Activated CD4-positive, alpha-beta memory T cell treated with anti-CD3 and anti-CD28 coated beads for 36 hours (primary cell): ENCODE measurements around the gene SH3RF3. TPM values are rescaled to one million over a fixed set of nuclear protein-coding genes. Genes with fewer than 3 reads are reported as not detected.

Experiments
- CTCF ChIA-PET: fragments of 350-600 bp; sonication (Branson Sonifier 250); formaldehyde crosslinking; loops from one replicate; lab custom pipeline; 2021; ENCODE audit warnings: antibody characterized with exemption, inconsistent platforms; lab: Charles Lee
- POLR2A ChIA-PET: fragments of 350-600 bp; sonication (Branson Sonifier 250); formaldehyde crosslinking; loops from one replicate; lab custom pipeline; 2021; ENCODE audit warnings: antibody characterized with exemption; lab: Charles Lee
- DNase-seq: peaks from one replicate; pipeline ENCODE4 v3.0.0-alpha.2; 2020
- H3K27ac Mint-ChIP-seq: one replicate; pipeline ENCODE4 v1.8.0; 2021; ENCODE audit warnings: mixed read lengths
- H3K27me3 Mint-ChIP-seq: one replicate; pipeline ENCODE4 v1.8.0; 2021; ENCODE audit warnings: mixed read lengths
- H3K36me3 Mint-ChIP-seq: one replicate; pipeline ENCODE4 v1.8.0; 2021; ENCODE audit warnings: mixed read lengths
- H3K4me1 Mint-ChIP-seq: one replicate; pipeline ENCODE4 v1.8.0; 2021; ENCODE audit warnings: low read depth, mixed read lengths
- H3K4me3 Mint-ChIP-seq: one replicate; pipeline ENCODE4 v1.8.0; 2021; ENCODE audit warnings: mild to moderate bottlenecking, mixed read lengths
- H3K9me3 Mint-ChIP-seq: one replicate; pipeline ENCODE4 v1.8.0; 2021; ENCODE audit warnings: mixed read lengths
- intact Hi-C: fragments of 100-400 bp; cut with micrococcal nuclease; formaldehyde crosslinking; loops from one replicate; pipeline ENCODE4 v1.15.1; 2023
- total RNA-seq, 2 experiments: library from RNA; stranded (reverse); gene quantifications; one replicate each; pipeline ENCODE4 v1.2.3, GENCODE V29; 2021

The SH3RF3 gene
- total RNA-seq, 2 experiments from 2014 or later: 0.33 to 0.34 TPM

GRCh38 chr2:109132626-109133025 lies 3.6 kb downstream of the SH3RF3 start:
- POLR2A ChIA-PET: no interaction called here

GRCh38 chr2:109133746-109134145 lies 4.7 kb downstream of the SH3RF3 start:
- no peak for DNase-seq
- ChIA-PET CTCF (no interaction called here), POLR2A (no interaction called here)
- H3K4me1 Mint-ChIP-seq: peaks cover 5% of the 10 kb centered on the region
- H3K36me3 Mint-ChIP-seq: no peaks in the 10 kb centered on the region
- no peak overlapping the region for H3K4me3 Mint-ChIP-seq
- no peak overlapping the region for H3K27ac Mint-ChIP-seq
- peaks cover 35% of the 10 kb centered on the region for H3K27me3 Mint-ChIP-seq
- H3K9me3 Mint-ChIP-seq: no peaks in the 10 kb centered on the region
- intact Hi-C loops: no loop called here

More at GRCh38 chr2:109132626-109133025, 3.6 kb downstream of the SH3RF3 start:
- intact Hi-C loops: no loop called here
- Mint-ChIP-seq H3K36me3 (no peaks in the 10 kb centered on the region), H3K9me3 (no peaks in the 10 kb centered on the region), H3K27ac (no peak overlapping the region), H3K27me3 (peaks cover 32% of the 10 kb centered on the region), H3K4me1 (peaks cover 8% of the 10 kb centered on the region), H3K4me3 (no peak overlapping the region)
- DNase-seq: no peak
- CTCF ChIA-PET: interaction anchor here (0.9 kb wide), 1 partner anchor 378 kb away, joined by 3 read pairs; no protein-coding TSS in a partner anchor

- Mint-ChIP-seq H3K27me3 (peaks cover 40% of the 10 kb centered on the region), H3K27ac (no peak overlapping the region)
- intact Hi-C loops: no loop called here
Observed at GRCh38 chr2:109134741-109135358, 5.8 kb downstream of the SH3RF3 start.

GRCh38 chr2:109135359-109136197 lies 6.6 kb downstream of the SH3RF3 start:
- H3K9me3 Mint-ChIP-seq: no peaks in the 10 kb centered on the region
- H3K27me3 Mint-ChIP-seq: peaks cover 38% of the 10 kb centered on the region
- ChIA-PET CTCF (no interaction called here), POLR2A (no interaction called here)
- H3K27ac Mint-ChIP-seq: no peak overlapping the region
- no peak for DNase-seq
- no peak overlapping the region for H3K4me3 Mint-ChIP-seq
- H3K36me3 Mint-ChIP-seq: no peaks in the 10 kb centered on the region
- intact Hi-C loops: no loop called here
- H3K4me1 Mint-ChIP-seq: peaks cover 3% of the 10 kb centered on the region

More at GRCh38 chr2:109134741-109135358, 5.8 kb downstream of the SH3RF3 start:
- Mint-ChIP-seq H3K36me3 (no peaks in the 10 kb centered on the region), H3K4me3 (no peak overlapping the region), H3K9me3 (no peaks in the 10 kb centered on the region), H3K4me1 (peaks cover 5% of the 10 kb centered on the region)
- ChIA-PET POLR2A (no interaction called here), CTCF (no interaction called here)
- no peak for DNase-seq

GRCh38 chr2:109136542-109136941 lies 7.5 kb downstream of the SH3RF3 start:
- ChIA-PET POLR2A (no interaction called here), CTCF (no interaction called here)
- H3K27ac Mint-ChIP-seq: no peak overlapping the region
- H3K4me3 Mint-ChIP-seq: no peak overlapping the region
- peaks cover 39% of the 10 kb centered on the region for H3K27me3 Mint-ChIP-seq
- H3K9me3 Mint-ChIP-seq: no peaks in the 10 kb centered on the region
- no peak for DNase-seq
- peaks cover 3% of the 10 kb centered on the region for H3K4me1 Mint-ChIP-seq
- intact Hi-C loops: no loop called here
- H3K36me3 Mint-ChIP-seq: no peaks in the 10 kb centered on the region

- Mint-ChIP-seq H3K27ac (no peak overlapping the region), H3K4me1 (peaks cover 5% of the 10 kb centered on the region), H3K27me3 (peaks cover 40% of the 10 kb centered on the region), H3K36me3 (no peaks in the 10 kb centered on the region), H3K4me3 (no peak overlapping the region), H3K9me3 (no peaks in the 10 kb centered on the region)
- CTCF ChIA-PET: no interaction called here
- DNase-seq: no peak
- POLR2A ChIA-PET: no interaction called here
- intact Hi-C loops: no loop called here
Observed at GRCh38 chr2:109137616-109138015, 8.6 kb downstream of the SH3RF3 start.

GRCh38 chr2:109138449-109138848 lies 9.4 kb downstream of the SH3RF3 start:
- H3K4me1 Mint-ChIP-seq: peaks cover 11% of the 10 kb centered on the region
- POLR2A ChIA-PET: no interaction called here

GRCh38 chr2:109139002-109139401 lies 10.0 kb downstream of the SH3RF3 start:
- ChIA-PET CTCF (no interaction called here), POLR2A (no interaction called here)
- no peaks in the 10 kb centered on the region for H3K9me3 Mint-ChIP-seq
- intact Hi-C loops: no loop called here
- no peak overlapping the region for H3K27ac Mint-ChIP-seq
- peaks cover 47% of the 10 kb centered on the region for H3K27me3 Mint-ChIP-seq
- H3K36me3 Mint-ChIP-seq: no peaks in the 10 kb centered on the region
- no peak overlapping the region for H3K4me3 Mint-ChIP-seq
- no peak for DNase-seq
- H3K4me1 Mint-ChIP-seq: peaks cover 16% of the 10 kb centered on the region

More at GRCh38 chr2:109138449-109138848, 9.4 kb downstream of the SH3RF3 start:
- no peak overlapping the region for H3K27ac Mint-ChIP-seq
- CTCF ChIA-PET: no interaction called here
- DNase-seq: no peak
- H3K36me3 Mint-ChIP-seq: no peaks in the 10 kb centered on the region
- H3K27me3 Mint-ChIP-seq: peaks cover 47% of the 10 kb centered on the region
- intact Hi-C loops: no loop called here
- H3K9me3 Mint-ChIP-seq: no peaks in the 10 kb centered on the region
- H3K4me3 Mint-ChIP-seq: no peak overlapping the region

GRCh38 chr2:109139865-109140396 lies 10.9 kb downstream of the SH3RF3 start:
- Mint-ChIP-seq H3K9me3 (no peaks in the 10 kb centered on the region), H3K36me3 (no peaks in the 10 kb centered on the region), H3K27ac (no peak overlapping the region), H3K4me3 (no peak overlapping the region), H3K4me1 (peaks cover 24% of the 10 kb centered on the region), H3K27me3 (peaks cover 51% of the 10 kb centered on the region)
- DNase-seq: no peak
- intact Hi-C loops: loop anchor here (5.0 kb wide), 1 partner anchor 207 kb away; no protein-coding TSS in a partner anchor
- ChIA-PET POLR2A (no interaction called here), CTCF (interaction anchor here (0.5 kb wide), 1 partner anchor 521 kb away, joined by 3 read pairs; no protein-coding TSS in a partner anchor)

- no peak overlapping the region for H3K4me3 Mint-ChIP-seq
- H3K27me3 Mint-ChIP-seq: peaks cover 56% of the 10 kb centered on the region
- POLR2A ChIA-PET: no interaction called here
- DNase-seq: no peak
- H3K4me1 Mint-ChIP-seq: peaks cover 28% of the 10 kb centered on the region
- intact Hi-C loops: loop anchor here (5.0 kb wide), 1 partner anchor 206 kb away; no protein-coding TSS in a partner anchor
- no peak overlapping the region for H3K27ac Mint-ChIP-seq
- H3K9me3 Mint-ChIP-seq: no peaks in the 10 kb centered on the region
- no peaks in the 10 kb centered on the region for H3K36me3 Mint-ChIP-seq
- CTCF ChIA-PET: no interaction called here
Observed at GRCh38 chr2:109141006-109141600, 12.1 kb downstream of the SH3RF3 start.

- Mint-ChIP-seq H3K4me1 (peaks cover 28% of the 10 kb centered on the region), H3K9me3 (no peaks in the 10 kb centered on the region), H3K27ac (no peak overlapping the region), H3K36me3 (no peaks in the 10 kb centered on the region), H3K4me3 (no peak overlapping the region), H3K27me3 (peaks cover 59% of the 10 kb centered on the region)
- ChIA-PET CTCF (no interaction called here), POLR2A (no interaction called here)
- DNase-seq: no peak
- intact Hi-C loops: loop anchor here (5.0 kb wide), 1 partner anchor 205 kb away; no protein-coding TSS in a partner anchor
Observed at GRCh38 chr2:109141727-109142283, 12.8 kb downstream of the SH3RF3 start.
